Measurements from ENCODE around the gene GSTO2. TPM values are rescaled to one million over a fixed set of nuclear protein-coding genes. Genes with fewer than 3 reads are reported as not detected.

GSTO2 gene
- total RNA-seq, 1 experiment from 2014 or later = 25.7 TPM

GRCh38 chr10:104340111-104340526, 71.1 kb downstream of the GSTO2 start:
- BruUV-seq (replicated peaks) = no TSS peak
- H3K4me3 Mint-ChIP-seq (ENCODE audit: low read depth, unreplicated experiment) = peak overlapping the region; percentile 99
- no peak for DNase-seq
- H3K36me3 Mint-ChIP-seq (ENCODE audit: insufficient read depth, unreplicated experiment) = peaks cover 14% of the 10 kb centered on the region
- intact Hi-C loops (cut with micrococcal nuclease; ENCODE audit: unreplicated experiment) = no loop called here
- no peak overlapping the region for H3K27ac Mint-ChIP-seq (ENCODE audit: unreplicated experiment)
- no peak for TF ChIP-seq CTCF (IDR thresholded peaks at IDR 0.05; ENCODE audit: unreplicated experiment)
- H3K27me3 Mint-ChIP-seq (ENCODE audit: unreplicated experiment) = peaks cover 28% of the 10 kb centered on the region
- CTCF ChIA-PET = no interaction called here
- H3K9me3 Mint-ChIP-seq (ENCODE audit: low read depth, unreplicated experiment) = no peaks in the 10 kb centered on the region
- H3K4me1 Mint-ChIP-seq (ENCODE audit: low read depth, unreplicated experiment) = peaks cover 13% of the 10 kb centered on the region

GRCh38 chr10:104340641-104341040, 71.7 kb downstream of the GSTO2 start:
- CTCF ChIA-PET = interaction anchor here (1.0 kb wide), 1 partner anchor 76 kb away, joined by 3 read pairs; no protein-coding TSS in a partner anchor
- Mint-ChIP-seq H3K4me3 (ENCODE audit: low read depth, unreplicated experiment) (no peak overlapping the region), H3K9me3 (ENCODE audit: low read depth, unreplicated experiment) (no peaks in the 10 kb centered on the region), H3K36me3 (ENCODE audit: insufficient read depth, unreplicated experiment) (peaks cover 14% of the 10 kb centered on the region), H3K27ac (ENCODE audit: unreplicated experiment) (no peak overlapping the region), H3K4me1 (ENCODE audit: low read depth, unreplicated experiment) (peaks cover 13% of the 10 kb centered on the region), H3K27me3 (ENCODE audit: unreplicated experiment) (peaks cover 28% of the 10 kb centered on the region)
- no TSS peak for BruUV-seq (replicated peaks)
- no peak for TF ChIP-seq CTCF (IDR thresholded peaks at IDR 0.05; ENCODE audit: unreplicated experiment)
- no peak for DNase-seq
- intact Hi-C loops (cut with micrococcal nuclease; ENCODE audit: unreplicated experiment) = no loop called here

GRCh38 chr10:104342941-104343411, 74.0 kb downstream of the GSTO2 start:
- intact Hi-C loops (cut with micrococcal nuclease; ENCODE audit: unreplicated experiment) = no loop called here
- Mint-ChIP-seq H3K4me1 (ENCODE audit: low read depth, unreplicated experiment) (peaks cover 13% of the 10 kb centered on the region), H3K27me3 (ENCODE audit: unreplicated experiment) (peaks cover 27% of the 10 kb centered on the region), H3K4me3 (ENCODE audit: low read depth, unreplicated experiment) (no peak overlapping the region), H3K27ac (ENCODE audit: unreplicated experiment) (no peak overlapping the region), H3K36me3 (ENCODE audit: insufficient read depth, unreplicated experiment) (peaks cover 11% of the 10 kb centered on the region), H3K9me3 (ENCODE audit: low read depth, unreplicated experiment) (no peaks in the 10 kb centered on the region)
- no TSS peak for BruUV-seq (replicated peaks)
- CTCF ChIA-PET = no interaction called here
- no peak for TF ChIP-seq CTCF (IDR thresholded peaks at IDR 0.05; ENCODE audit: unreplicated experiment)
- DNase-seq = no peak

- no peak for DNase-seq
- CTCF ChIA-PET = no interaction called here
- BruUV-seq (replicated peaks) = no TSS peak
- Mint-ChIP-seq H3K27me3 (ENCODE audit: unreplicated experiment) (peaks cover 15% of the 10 kb centered on the region), H3K27ac (ENCODE audit: unreplicated experiment) (no peak overlapping the region), H3K4me3 (ENCODE audit: low read depth, unreplicated experiment) (no peak overlapping the region), H3K9me3 (ENCODE audit: low read depth, unreplicated experiment) (no peaks in the 10 kb centered on the region), H3K4me1 (ENCODE audit: low read depth, unreplicated experiment) (peaks cover 5% of the 10 kb centered on the region), H3K36me3 (ENCODE audit: insufficient read depth, unreplicated experiment) (no peaks in the 10 kb centered on the region)
- TF ChIP-seq CTCF (IDR thresholded peaks at IDR 0.05; ENCODE audit: unreplicated experiment) = no peak
- intact Hi-C loops (cut with micrococcal nuclease; ENCODE audit: unreplicated experiment) = no loop called here
Measured at GRCh38 chr10:104344219-104344618, 75.2 kb downstream of the GSTO2 start.
